ENCODE measurements around the gene PRKAR1A.
"Not testable (repeated sequence)": the region's sequence is repeated elsewhere in the genome, so short reads cannot be mapped to it uniquely, and the experiment has no call there.

The PRKAR1A gene

GRCh38 chr17:68581863-68582645 is 69.8 kb downstream of the PRKAR1A start:
- DNase-seq, result no peak

GRCh38 chr17:68582867-68583266 is 70.6 kb downstream of the PRKAR1A start:
- DNase-seq, result not testable (repeated sequence)

GRCh38 chr17:68584581-68585303 is 72.5 kb downstream of the PRKAR1A start:
- no peak for DNase-seq

- no peak for DNase-seq
Observed at GRCh38 chr17:68585643-68586042, 73.4 kb downstream of the PRKAR1A start.

GRCh38 chr17:68587026-68587425 is 74.8 kb downstream of the PRKAR1A start:
- no peak for DNase-seq

GRCh38 chr17:68587847-68588246 is 75.6 kb downstream of the PRKAR1A start:
- no peak for DNase-seq

- DNase-seq, result no peak
Observed at GRCh38 chr17:68588362-68588761, 76.1 kb downstream of the PRKAR1A start.

GRCh38 chr17:68589086-68589485 is 76.9 kb downstream of the PRKAR1A start:
- DNase-seq, result no peak

- DNase-seq, result peak; percentile 59
Observed at GRCh38 chr17:68591583-68591982, 79.4 kb downstream of the PRKAR1A start.

- no peak for DNase-seq
Observed at GRCh38 chr17:68592009-68592408, 79.8 kb downstream of the PRKAR1A start.

- DNase-seq, result no peak
Observed at GRCh38 chr17:68592682-68593641, 80.7 kb downstream of the PRKAR1A start.

GRCh38 chr17:68594552-68594951 is 82.3 kb downstream of the PRKAR1A start:
- peak; percentile 39 for DNase-seq

GRCh38 chr17:68595496-68595895 is 83.3 kb downstream of the PRKAR1A start:
- peak; percentile 54 for DNase-seq

- no peak for DNase-seq
Observed at GRCh38 chr17:68595986-68596385, 83.8 kb downstream of the PRKAR1A start.

- DNase-seq, result no peak
Observed at GRCh38 chr17:68596411-68596945, 84.2 kb downstream of the PRKAR1A start.

- DNase-seq, result no peak
Observed at GRCh38 chr17:68598074-68598473, 85.8 kb downstream of the PRKAR1A start.

GRCh38 chr17:68598545-68598961 is 86.3 kb downstream of the PRKAR1A start:
- peak; percentile 31 for DNase-seq

- peak; percentile 62 for DNase-seq
Observed at GRCh38 chr17:68599091-68599490, 86.9 kb downstream of the PRKAR1A start.

- peak; percentile 44 for DNase-seq
Observed at GRCh38 chr17:68599552-68600066, 87.4 kb downstream of the PRKAR1A start.

GRCh38 chr17:68600067-68600930 is 88.1 kb downstream of the PRKAR1A start:
- peak; percentile 71 for DNase-seq
